ENCODE results near the gene MUC22.

The MUC22 gene

GRCh38 chr6:30979690-30980089 lies 30.6 kb upstream of the MUC22 start:
- no peak overlapping the region for H3K27ac ChIP-seq (ENCODE audit: low read length)
- no peak overlapping the region for H3K4me3 ChIP-seq (ENCODE audit: low read length)
- H4K20me1 ChIP-seq (ENCODE audit: insufficient read depth, low read length), result no peaks in the 10 kb centered on the region
- H3K4me1 ChIP-seq (ENCODE audit: low read length), result no peaks in the 10 kb centered on the region
- H3K79me2 ChIP-seq (ENCODE audit: low read length), result no peaks in the 10 kb centered on the region
- no peak overlapping the region for H3K9ac ChIP-seq (ENCODE audit: low read length)
- H3K9me3 ChIP-seq (ENCODE audit: insufficient read depth, low read length), result no peaks in the 10 kb centered on the region
- no peak overlapping the region for H2AFZ ChIP-seq (ENCODE audit: low read depth, low read length)
- H3K27me3 ChIP-seq (ENCODE audit: low read depth, low read length), result peaks cover 21% of the 10 kb centered on the region
- H3K36me3 ChIP-seq (replicated peaks; ENCODE audit: low read depth, low read length), result no peaks in the 10 kb centered on the region
- H3K4me2 ChIP-seq (ENCODE audit: low read length), result no peak overlapping the region
- TF ChIP-seq CTCF (IDR thresholded peaks at IDR 0.05; ENCODE audit: low read depth, low read length) (no peak), EZH2phosphoT487 (IDR thresholded peaks at IDR 0.05; ENCODE audit: low read depth) (no peak)

- no peak overlapping the region for H3K9ac ChIP-seq (ENCODE audit: low read length)
- no peak overlapping the region for H2AFZ ChIP-seq (ENCODE audit: low read depth, low read length)
- H3K36me3 ChIP-seq (replicated peaks; ENCODE audit: low read depth, low read length), result no peaks in the 10 kb centered on the region
- H3K27me3 ChIP-seq (ENCODE audit: low read depth, low read length), result peaks cover 21% of the 10 kb centered on the region
- H3K4me3 ChIP-seq (ENCODE audit: low read length), result no peak overlapping the region
- H3K27ac ChIP-seq (ENCODE audit: low read length), result no peak overlapping the region
- H3K9me3 ChIP-seq (ENCODE audit: insufficient read depth, low read length), result no peaks in the 10 kb centered on the region
- no peaks in the 10 kb centered on the region for H3K4me1 ChIP-seq (ENCODE audit: low read length)
- TF ChIP-seq CTCF (IDR thresholded peaks at IDR 0.05; ENCODE audit: low read depth, low read length), result no peak
- TF ChIP-seq EZH2phosphoT487 (IDR thresholded peaks at IDR 0.05; ENCODE audit: low read depth), result no peak
- H3K4me2 ChIP-seq (ENCODE audit: low read length), result no peak overlapping the region
- H3K79me2 ChIP-seq (ENCODE audit: low read length), result no peaks in the 10 kb centered on the region
- no peaks in the 10 kb centered on the region for H4K20me1 ChIP-seq (ENCODE audit: insufficient read depth, low read length)
Measured at GRCh38 chr6:30981942-30982772, 28.1 kb upstream of the MUC22 start.

GRCh38 chr6:30983439-30983838 lies 26.8 kb upstream of the MUC22 start, which contains the start of gene MUC21:
TSS of gene MUC21 (plus strand) at chr6:30983718. CDS start at chr6:30983959, 241 bp downstream.
- H3K4me3 ChIP-seq (ENCODE audit: low read length), result no peak within 1 kb of the TSS
- peaks cover 18% of the 10 kb centered on the region for H3K27me3 ChIP-seq (ENCODE audit: low read depth, low read length)
- H3K79me2 ChIP-seq (ENCODE audit: low read length), result no peaks in the 10 kb centered on the region
- no peaks in the 10 kb centered on the region for H4K20me1 ChIP-seq (ENCODE audit: insufficient read depth, low read length)
- no peak within 1 kb of the TSS for H3K9ac ChIP-seq (ENCODE audit: low read length)
- TF ChIP-seq CTCF (IDR thresholded peaks at IDR 0.05; ENCODE audit: low read depth, low read length) (no peak), EZH2phosphoT487 (IDR thresholded peaks at IDR 0.05; ENCODE audit: low read depth) (no peak)
- no peak within 1 kb of the TSS for H3K27ac ChIP-seq (ENCODE audit: low read length)
- no peaks in the 10 kb centered on the region for H3K4me1 ChIP-seq (ENCODE audit: low read length)
- H3K9me3 ChIP-seq (ENCODE audit: insufficient read depth, low read length), result no peaks in the 10 kb centered on the region
- no peak within 1 kb of the TSS for H2AFZ ChIP-seq (ENCODE audit: low read depth, low read length)
- no peaks in the 10 kb centered on the region for H3K36me3 ChIP-seq (replicated peaks; ENCODE audit: low read depth, low read length)
- H3K4me2 ChIP-seq (ENCODE audit: low read length), result no peak within 1 kb of the TSS

- Histone ChIP-seq H3K9me3 (ENCODE audit: insufficient read depth, low read length) (no peaks in the 10 kb centered on the region), H2AFZ (ENCODE audit: low read depth, low read length) (no peak overlapping the region), H3K4me1 (ENCODE audit: low read length) (peaks cover 2% of the 10 kb centered on the region; the same call in 1 of the 2 replicates), H3K36me3 (replicated peaks; ENCODE audit: low read depth, low read length) (no peaks in the 10 kb centered on the region), H3K9ac (ENCODE audit: low read length) (no peak overlapping the region), H3K79me2 (ENCODE audit: low read length) (no peaks in the 10 kb centered on the region), H3K27me3 (ENCODE audit: low read depth, low read length) (peaks cover 10% of the 10 kb centered on the region), H3K27ac (ENCODE audit: low read length) (no peak overlapping the region), H4K20me1 (ENCODE audit: insufficient read depth, low read length) (no peaks in the 10 kb centered on the region), H3K4me3 (ENCODE audit: low read length) (no peak overlapping the region), H3K4me2 (ENCODE audit: low read length) (no peak overlapping the region)
- TF ChIP-seq EZH2phosphoT487 (IDR thresholded peaks at IDR 0.05; ENCODE audit: low read depth) (no peak), CTCF (IDR thresholded peaks at IDR 0.05; ENCODE audit: low read depth, low read length) (no peak)
Measured at GRCh38 chr6:30985490-30985889, 24.8 kb upstream of the MUC22 start.

Measured in OCI-LY3 (cell line).